Activated CD4-positive, alpha-beta T cell treated with anti-CD3 and anti-CD28 coated beads for 4 hours (primary cell): ENCODE results near the gene KCNN3.
A peak's percentile ranks its signal among the peaks of the same experiment; 100 is the strongest.

Experiments used
- DNase-seq, 2 donors: peaks; one replicate each; pipeline ENCODE4 v3.0.0-alpha.2; 2020

Gene KCNN3

DNA sequence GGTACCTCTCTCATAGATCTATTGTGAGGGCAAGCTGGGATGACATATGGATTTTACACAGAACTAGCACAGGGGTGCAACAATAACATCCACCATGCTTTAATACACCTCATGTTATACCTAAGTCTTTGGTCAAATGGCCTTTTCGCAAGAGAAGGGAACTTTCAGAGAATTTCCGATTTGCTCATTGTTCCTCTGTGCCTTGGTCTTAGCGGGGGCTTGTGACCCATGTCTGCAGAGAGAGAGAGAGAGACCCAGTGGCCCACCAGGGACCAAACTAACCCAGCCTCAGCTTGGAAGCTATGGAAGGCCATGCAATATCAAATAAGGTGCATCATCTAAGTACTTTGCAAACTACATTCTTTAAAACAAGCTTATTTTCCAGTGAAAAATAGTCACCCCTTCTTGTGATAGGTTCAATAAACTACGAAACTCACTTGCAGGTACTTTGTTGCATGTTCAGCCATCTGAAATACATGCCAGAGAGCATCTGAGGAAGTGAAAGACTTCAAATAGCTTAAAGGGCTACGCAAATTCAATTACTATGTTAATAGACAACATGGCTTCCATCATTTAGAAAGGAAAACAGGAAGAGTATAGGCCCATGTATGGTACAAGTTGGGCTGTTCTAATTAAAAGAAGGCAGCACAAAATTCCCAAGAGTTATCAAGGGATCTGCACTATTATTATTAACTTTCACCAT is 100.7 kb downstream of the KCNN3 start:
- DNase-seq: no peak

DNA sequence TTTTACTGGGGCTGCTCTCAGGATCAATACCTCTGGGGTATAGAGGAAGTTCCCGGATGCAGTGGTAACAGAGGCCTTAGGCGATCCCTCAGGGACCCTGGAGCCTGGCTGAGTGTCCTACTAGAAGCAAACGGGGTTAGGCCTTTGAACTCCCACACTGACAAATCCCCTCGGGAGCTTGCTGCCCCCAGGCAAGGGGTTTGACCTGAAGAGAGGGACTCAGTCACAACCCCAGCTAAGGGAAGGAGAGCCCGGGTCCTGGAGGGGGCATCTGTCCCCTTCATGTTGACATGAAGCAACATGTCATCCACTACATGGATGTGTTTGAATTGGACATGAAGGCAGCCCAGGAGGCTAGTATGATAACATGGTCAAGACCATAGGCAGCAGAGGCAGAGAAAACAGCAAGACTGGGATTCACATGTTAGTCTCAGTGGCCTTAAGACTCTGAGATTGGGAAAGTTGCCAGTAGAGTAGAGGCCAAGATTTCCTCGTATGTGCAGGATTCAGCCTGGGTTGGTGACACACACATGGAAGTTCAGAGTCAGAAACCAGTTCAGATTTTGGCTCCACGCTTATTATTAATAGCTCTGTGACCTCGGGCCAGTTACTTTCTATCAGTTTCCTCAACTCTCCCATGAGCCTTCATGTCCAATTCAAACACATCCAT is 101.5 kb downstream of the KCNN3 start:
- no peak for DNase-seq

DNA sequence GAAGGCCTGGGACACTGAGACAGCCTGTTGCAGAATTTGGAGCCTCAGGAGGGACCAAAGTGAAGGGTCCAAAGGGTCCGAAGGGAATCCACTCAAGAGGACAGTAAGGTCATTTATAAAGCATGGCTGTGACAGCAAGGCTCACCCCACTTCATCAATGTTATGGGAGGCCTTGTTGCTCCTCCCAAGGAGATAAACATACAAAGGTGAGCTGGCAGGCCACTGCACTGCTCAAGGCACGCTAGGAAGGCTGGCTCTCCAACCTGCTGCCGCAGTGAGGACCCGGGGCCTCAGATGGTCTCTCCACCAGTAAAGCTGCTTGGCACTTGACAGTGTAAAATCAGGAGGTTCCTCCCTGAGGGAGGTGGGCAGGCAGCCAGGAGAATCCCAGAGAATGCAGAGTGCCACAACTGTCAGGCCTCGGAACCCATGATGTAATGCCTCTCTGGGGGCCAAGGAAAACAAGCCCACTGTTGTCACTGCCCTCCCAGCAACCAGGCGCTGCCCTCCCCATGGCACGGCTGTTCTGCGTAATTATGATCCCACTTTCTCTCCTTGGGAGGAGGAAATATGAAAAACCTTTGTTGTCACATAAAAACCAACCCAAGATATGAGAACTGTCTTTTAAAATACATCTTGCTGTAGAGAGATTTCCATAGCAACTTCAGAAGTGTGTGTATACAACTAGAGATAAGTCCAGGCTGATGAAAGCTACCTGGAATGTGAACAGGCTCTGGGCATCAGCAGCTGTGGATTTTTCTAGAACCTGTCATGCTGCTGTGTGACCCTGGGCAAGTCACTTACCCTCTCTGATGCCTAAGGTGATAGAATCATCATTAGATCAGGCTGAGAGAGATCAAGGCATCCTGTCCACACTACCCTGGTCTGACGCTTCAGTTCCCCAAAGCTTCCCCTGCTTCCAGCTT is 102.5 kb downstream of the KCNN3 start:
- DNase-seq: no peak

DNA sequence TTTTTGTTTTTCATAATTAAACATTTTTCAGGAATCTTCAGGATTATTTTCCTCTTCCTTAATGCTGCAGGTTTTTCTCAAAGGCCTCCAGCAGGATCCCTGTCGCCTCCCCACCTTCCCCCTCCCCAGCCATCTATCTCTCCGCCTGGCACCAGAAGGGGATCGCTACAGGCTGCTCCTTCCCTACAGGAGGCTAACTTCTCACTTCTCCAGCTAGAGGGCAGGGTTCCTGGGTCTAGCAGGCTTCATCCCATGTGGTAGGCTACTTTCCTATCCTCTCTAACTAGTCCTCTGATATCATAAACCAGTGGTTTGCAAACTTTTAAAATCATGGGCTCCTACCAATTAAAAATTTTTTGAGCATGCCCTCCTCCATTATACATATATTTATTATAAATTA is 104.1 kb downstream of the KCNN3 start:
- no peak for DNase-seq

DNA sequence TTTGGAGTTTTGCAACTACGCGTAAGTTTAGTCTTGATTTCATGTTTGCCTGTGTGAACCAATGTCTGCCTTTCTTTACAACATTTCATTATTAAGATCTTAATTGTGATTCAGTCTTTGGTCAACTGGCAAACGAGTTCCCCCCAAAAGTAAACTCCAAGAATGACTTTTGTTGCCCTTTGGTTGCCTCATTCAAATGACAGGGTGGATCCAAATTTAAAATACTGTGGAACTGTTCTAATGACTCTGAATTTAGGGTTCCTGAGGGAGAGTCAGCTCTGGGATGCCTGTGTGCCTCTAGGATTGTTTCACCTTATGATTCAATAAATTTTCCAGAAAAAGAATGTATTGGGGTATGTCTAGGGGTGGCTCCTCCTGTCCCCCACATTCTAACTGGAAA is 105.3 kb downstream of the KCNN3 start:
- no peak for DNase-seq

DNA sequence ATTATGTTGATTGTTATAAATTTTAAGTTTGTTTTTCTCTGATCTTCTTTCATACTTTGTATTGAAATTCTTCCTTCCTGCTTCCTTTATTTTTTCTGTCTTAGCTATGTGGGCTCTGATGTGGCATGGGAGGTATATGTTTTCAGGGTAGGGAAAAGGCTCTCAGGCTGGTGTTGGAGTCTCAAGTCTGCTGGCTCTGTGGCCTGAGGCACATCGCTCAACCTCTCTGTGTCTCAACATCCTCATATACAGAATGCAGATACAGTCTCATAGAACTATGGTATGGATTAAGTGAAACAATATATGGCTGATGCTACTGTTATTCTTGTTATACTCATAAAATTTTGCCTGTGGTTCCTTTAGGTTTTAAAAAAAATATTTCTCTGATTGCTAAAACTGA is 105.9 kb downstream of the KCNN3 start:
- no peak for DNase-seq

DNA sequence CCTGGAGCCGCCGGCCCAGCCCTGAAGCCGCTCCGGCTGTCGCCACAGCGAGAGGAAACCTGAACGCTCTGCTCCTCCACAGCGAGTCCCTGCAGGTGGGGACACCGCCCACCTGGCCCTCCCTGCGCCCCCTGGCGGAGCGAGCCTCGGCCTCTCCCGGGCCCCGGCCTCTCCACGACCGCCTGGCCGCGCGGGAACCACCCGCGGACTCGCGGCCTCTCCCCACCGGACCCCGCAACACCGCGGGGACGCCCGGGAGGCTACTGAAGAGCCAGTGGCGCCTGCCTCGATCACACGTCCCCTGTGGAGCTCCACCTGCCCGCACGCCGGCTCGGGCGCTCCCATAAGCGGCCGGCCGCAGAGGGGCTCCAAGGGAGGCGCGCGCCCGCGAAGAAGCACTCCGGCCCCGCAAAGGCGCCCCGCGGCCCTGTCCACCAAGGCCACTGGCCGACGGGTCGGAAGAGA is 109.6 kb downstream of the KCNN3 start:
- peak; percentile 87 to 88 for DNase-seq

DNA sequence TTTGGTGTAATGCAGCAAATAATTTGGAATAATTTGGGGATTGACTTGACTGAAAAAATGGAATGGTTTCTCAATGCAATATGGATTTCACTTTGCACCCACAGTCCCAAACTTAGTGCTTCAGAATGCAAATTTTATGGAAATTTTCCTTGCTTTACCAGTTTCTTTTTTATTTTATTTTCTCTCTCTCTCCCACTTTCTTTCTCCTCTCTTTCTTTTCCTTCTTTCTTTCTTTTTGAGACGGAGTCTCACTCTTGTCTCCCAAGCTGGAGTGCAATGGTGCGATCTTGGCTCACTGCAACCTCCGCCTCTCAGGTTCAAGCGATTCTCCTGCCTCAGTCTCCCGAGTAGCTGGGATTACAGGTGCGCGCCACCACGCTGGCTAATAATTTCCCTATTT is 110.3 kb downstream of the KCNN3 start:
- no peak for DNase-seq

DNA sequence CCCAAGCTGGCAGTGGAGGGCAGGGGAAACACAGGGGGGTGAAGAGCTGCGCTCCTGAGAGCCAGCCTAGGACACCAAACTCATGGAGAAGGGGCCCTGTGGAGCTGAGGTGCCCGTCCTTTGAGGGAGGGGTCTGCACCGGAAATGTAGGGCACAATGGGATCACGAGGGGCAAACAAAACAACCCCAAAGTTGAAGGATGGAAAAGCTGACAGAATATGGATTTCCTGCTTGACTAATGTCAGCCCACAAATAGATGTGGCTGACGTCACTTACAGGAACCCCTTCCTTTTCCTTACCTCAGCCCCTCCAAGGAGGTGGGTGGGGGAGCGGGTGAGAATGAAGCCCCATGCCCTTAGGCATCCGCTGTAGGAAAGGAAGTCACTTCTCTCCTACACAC is 110.9 kb downstream of the KCNN3 start:
- DNase-seq: peak; percentile 77 to 83

DNA sequence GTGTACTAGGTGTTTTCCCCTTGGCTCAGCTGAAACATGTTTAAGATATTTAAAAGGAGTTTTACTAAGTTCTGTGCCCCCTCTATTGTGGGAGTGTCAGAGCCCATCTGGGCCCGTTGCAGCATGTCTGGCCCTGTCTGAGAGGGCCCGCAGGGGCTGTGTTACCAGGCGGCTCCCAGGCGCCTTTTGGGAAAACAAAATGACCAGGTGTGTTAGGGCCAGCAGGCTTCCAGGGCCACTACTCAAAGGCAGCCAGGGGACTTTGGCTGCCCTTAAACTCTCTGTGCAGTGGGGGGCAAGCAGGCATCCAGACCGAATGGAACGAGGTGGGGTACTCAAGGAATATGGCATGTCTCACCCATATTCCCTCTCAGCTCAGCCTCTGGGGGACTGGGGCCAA is 111.7 kb downstream of the KCNN3 start:
- DNase-seq: no peak

DNA sequence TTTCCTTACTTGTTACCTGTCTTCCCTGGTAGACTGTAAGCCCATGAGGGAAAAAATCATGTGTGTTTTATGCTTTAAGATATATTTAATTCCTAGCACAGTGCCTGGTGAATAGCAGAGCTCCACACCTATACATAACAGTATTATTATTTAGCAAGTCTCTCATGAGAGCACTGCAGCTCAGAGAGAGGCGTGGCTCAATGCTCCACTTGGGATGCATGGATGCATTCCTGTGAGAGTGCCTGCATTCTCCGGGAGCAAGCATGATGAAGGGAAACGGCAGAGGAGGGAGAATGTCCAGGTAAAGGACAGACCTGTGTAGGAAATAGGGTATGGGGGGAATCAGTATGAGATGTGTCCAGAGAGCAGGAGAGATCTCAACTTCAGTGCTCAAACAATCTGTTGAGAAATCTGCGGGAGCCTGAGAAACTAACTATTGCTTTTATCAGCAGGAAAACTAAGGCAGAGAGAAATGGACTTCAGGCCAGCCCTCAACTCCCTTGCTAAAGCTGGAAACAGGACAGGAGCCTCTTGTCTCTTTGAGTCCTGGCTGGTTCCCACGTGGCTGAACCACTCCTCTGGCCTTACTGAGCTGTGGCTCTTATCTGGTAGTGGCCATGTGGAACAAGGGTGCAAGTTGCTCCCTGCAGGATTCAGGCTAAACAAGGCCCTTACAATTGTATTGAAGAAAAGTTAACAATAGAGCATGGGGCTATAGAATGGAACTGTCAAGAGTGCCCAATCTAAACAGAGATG is 113.1 kb downstream of the KCNN3 start:
- no peak for DNase-seq

DNA sequence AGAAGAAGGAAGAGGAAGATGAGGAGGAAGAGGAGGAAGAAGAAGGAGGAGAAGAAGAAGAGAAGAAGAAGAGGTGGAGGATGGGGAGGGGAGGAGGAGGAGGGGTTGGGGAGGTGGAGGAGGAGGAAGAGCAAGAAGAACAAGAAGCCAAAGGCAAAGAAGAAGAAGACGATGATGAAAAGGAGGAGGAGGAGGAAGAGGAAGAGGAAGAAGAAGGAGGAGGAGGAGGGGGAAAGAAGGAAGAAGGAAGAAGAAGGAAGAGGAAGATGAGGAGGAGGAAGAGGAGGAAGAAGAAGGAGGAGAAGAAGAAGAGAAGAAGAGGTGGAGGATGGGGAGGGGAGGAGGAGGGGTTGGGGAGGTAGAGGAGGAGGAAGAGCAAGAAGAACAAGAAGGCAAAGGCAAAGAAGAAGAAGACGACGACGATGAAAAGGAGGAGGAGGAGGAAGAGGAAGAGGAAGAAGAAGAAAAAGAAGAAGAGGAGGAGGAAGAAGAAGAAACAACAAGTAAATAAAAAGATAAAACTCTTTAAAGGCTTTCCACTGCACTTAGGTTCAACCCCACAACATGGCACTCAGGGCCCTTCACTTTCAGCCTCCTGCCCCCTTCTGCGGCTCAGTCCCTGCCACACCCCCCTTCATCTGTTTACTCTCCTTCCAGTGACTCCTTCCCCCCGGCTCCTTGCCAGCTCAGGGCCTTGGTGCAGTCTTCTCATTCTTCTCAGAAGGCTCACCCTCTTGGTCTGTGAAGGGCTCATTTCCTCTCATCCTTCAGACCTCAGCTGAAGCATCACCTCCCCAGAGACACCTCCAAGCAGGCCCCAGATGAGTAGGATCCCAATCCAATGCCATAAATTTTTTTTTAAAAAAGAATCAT is 114.0 kb downstream of the KCNN3 start:
- DNase-seq: peak; percentile 26 to 29

DNA sequence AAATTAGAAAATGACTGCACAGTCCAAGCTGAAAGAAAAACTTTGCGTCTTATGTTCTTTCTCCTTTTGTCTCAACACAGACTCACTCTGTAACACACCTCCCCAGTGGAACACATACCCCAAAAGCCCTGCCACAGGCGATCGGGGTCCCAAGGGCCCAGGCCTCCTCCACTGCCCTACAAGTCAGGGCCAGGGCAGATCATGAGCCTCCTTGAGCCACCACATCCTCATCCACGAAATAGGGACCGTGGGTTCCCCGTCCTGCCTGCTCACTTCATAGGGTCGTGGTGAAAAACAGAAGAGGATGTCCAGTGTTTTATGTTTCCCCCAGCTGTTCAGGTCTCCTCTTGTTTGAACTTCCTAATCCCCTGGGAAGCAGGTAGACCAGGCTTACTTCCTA is 116.7 kb downstream of the KCNN3 start:
- no peak for DNase-seq

DNA sequence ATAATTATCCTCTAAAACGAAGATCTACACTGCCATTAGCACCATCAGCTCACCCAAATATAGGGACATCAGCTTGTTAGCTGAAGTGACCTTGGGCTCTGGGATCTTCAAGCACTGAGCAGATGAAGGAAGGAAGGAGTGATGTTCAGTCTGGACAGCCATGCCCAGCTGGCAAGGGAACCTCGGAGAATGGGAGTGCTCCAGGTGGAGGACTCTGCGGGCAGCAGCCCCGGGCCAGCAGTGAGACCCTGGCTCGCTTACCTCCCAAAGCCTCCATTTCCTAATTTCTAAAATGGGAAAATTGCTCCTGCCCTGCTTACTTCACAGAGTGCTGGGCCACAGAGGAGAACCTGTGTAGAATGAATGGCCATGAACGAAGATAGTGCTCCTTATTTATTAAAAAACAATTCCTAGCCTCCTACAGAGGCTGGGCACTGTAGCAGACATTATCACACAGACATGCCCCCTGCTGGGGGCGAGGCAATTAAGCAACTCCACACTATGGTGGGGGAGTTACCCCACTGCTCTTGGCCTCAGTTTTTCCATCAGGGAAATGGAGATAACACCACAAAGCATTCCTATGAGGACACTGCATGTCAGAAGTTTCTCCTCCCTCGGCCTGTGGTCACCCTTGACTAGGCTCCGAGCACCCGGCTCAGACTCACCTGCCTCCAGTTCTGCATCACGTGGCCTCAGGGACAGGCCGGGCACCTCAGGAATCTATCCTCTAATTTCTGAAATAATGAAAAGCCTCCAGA is 117.6 kb downstream of the KCNN3 start:
- no peak for DNase-seq

DNA sequence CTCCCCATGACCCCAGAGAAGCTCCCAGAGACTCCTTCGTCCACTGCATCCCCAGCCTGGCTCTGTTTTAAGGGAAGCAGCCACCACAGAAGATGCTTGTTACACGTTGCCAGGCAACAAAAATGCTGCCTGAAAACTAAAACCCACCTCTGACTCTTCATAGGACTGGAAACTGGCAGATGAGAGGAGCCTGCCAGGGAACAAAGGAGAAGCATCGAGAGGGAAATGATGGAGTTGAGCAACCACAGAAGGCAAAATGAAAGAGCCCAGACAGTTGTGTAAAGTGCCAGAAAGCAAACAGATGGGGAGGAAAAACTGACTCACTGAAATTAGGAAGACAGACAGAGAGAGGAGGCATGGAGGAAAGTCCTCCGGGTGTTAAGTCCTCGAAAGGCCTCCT is 118.4 kb downstream of the KCNN3 start:
- no peak for DNase-seq

DNA sequence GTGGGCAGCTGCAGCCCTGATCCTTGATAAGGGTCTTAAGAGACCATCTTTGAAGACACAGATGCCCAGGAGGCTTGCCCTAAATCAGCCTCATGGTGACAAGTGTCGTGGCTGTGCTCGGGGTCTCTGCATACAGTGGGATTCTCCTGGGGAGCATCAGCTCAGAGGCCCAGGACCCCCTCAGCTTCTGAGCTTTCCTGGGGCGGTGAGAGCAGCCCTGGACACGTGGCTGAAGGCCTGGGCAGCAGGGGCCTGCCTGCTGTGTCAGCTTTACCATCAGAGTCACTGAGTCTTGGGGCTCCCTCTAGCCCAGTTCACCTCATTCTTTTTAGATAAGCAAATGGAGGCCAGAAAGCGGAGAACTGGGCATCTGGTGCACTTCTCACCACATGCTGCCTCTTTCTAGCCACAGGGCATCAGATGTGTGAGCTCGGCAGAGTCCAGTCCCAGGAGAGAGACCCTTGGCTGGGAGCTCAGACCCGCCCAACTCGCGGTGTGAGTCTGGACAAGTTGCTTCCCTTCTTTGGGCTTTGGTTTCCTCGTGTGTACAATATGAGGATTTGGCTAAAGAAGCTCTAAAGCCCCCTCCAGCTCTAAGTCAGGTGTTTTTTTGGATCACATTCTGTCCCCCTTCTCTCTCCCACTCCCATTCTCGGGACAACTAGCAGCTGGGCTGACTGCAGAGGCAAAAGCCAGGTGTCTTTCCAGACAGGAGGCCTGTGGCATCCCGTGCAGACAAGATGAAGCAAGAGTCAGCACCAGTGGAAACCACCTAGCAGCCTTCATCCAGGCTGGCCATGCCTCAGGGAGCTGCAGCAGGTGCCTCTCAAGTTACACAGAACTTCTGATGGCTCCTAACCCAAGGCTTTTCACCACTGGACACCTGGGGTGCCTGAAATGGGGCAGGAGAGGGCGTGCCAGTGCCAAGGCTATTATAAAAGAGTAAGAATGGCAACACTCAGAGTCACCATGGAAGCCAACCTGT is 119.1 kb downstream of the KCNN3 start:
- no peak for DNase-seq

DNA sequence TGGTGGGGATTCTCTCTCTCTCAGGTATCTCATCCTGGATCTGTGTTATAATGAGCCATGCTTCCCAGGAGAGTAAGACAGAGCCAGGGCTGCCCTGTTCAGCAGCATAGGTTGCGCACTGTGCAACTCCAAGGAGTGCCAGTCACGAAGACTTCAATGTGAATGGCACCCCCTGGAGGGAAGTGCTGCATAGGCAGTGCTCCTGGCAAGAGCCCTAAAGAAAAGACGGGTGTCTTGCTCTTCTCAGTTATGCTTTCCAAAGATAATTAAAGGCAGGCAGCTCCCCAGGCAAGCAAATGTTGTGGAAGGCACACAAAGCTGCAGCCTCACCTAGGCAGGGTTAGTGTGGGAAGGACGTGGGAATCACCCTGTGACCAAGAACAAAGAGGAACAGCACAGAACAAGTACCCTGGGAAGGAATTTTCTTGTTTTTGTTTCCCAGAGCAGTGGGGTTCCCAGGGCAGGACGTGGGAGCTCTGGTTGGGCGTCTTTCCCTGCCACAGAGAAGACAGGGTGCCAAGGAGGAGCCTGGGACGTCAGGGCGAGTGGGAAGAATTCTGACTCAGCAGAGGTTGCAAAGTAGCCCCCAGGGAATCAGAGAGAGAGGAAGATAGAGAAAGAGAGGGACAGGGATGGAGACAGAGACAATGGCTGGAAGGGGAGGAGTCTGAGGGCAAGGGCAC is 120.9 kb downstream of the KCNN3 start:
- DNase-seq: no peak

DNA sequence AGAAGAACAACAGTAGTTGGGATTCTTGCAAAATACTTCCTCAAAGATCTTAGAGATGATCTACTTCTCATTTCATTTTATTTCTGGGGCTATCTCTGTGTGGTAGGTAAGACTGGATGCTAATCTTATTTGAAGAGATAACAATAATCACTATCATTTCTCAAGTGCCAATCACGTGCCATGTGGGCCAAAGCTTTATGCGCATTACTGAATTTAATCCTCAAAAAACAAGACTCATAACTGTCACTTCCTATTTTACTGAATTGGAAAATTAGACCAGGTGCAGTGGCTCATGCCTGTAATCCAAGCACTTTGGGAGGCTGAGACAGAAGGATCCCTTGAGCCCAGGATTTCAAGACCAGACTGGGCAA is 121.7 kb downstream of the KCNN3 start:
- DNase-seq: no peak

DNA sequence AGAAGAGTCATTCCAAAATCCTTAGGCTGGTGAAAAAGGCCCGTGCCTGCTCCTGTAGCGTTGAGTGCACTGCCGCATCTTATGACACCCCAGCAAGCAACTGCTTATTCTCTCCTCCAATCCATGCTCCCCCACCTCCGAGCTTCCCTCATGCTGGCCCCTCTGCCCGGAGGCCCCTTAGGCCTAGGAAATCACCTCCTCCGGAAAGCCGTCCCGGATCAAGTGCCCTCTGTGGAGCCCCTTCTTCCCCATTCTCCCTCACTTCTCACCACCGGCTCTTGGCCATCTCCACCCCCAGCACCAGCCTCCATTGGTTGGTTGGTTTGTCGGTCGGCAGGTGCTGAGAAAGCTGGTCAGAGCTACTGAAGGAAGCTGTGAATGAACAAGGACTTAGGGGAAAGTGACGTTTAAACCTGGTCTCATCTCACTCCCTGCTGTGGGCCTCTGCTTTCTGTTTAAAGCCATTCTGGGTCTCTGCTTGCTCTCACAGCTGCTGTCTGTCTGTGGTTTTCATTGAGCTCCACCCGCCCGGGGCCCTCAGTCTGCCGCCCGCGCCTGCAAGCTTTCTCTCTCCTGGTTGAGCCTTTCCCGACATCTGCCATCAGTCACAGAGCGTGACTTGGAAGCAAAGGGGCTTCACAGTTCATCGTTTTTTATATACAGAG is 122.2 kb downstream of the KCNN3 start:
- peak; percentile 53 to 56 for DNase-seq
